ENCODE measurements around the gene TAB2. TPM values are rescaled to one million over a fixed set of nuclear protein-coding genes. Genes with fewer than 3 reads are reported as not detected.

TAB2 gene
- total RNA-seq (100 to 1,000 TPM; 100 to 149 (median 110) TPM), polyA plus RNA-seq (10 to 100 TPM; 33.4 to 44.6 (median 44.4) TPM)

- H3K27me3 ChIP-seq, result no peaks in the 10 kb centered on the region
- intact Hi-C loops (cut with DNase I), result loop anchor here (5.0 kb wide), 5 partner anchors 104 to 286 kb away; no protein-coding TSS in a partner anchor
- H3K4me3 ChIP-seq, result peak within 1 kb of the TSS; percentile 93 to 99 (median 95)
- H3K4me1 ChIP-seq, result peaks cover 0 to 46% (median 32%) of the 10 kb centered on the region in 4 donors
- no peaks in the 10 kb centered on the region for H3K9me3 ChIP-seq
- H3K27ac ChIP-seq, result peak within 1 kb of the TSS; percentile 97 to 99 (median 99)
- no peaks in the 10 kb centered on the region for H3K36me3 ChIP-seq
- WGBS, 2 donors, result 1% methylated on average over 88 to 92 of the region's 92 CpGs
- DNase-seq, result peak; percentile 79
- TF ChIP-seq POLR2AphosphoS5 (IDR thresholded peaks at IDR 0.05) (no peak), POLR2A (IDR thresholded peaks at IDR 0.05) (no peak), CTCF (IDR thresholded peaks at IDR 0.05) (no peak), EP300 (IDR thresholded peaks at IDR 0.05) (no peak)
These were observed at the start of gene TAB2 for GRCh38 chr6:149317644-149318571. TSS of gene TAB2 (plus strand) at chr6:149317712. CDS start at chr6:149369998, 52,286 bp downstream.

- peaks cover 0 to 3% (median 0%) of the 10 kb centered on the region in 4 donors for H3K9me3 ChIP-seq
- no peaks in the 10 kb centered on the region for H3K36me3 ChIP-seq
- 92 to 96% methylated on average over 5 of the region's 5 CpGs for WGBS, 2 donors
- intact Hi-C loops (cut with DNase I), result no loop called here
- no peaks in the 10 kb centered on the region for H3K27me3 ChIP-seq
- no peak overlapping the region for H3K27ac ChIP-seq
- H3K4me1 ChIP-seq, result no peaks in the 10 kb centered on the region
- TF ChIP-seq POLR2AphosphoS5 (IDR thresholded peaks at IDR 0.05) (no peak), EP300 (IDR thresholded peaks at IDR 0.05) (no peak)
- DNase-seq, result no peak
- no peak overlapping the region for H3K4me3 ChIP-seq
These were observed 49.4 kb upstream of the TAB2 start for GRCh38 chr6:149268146-149268545.

- Histone ChIP-seq H3K4me3 (no peak overlapping the region), H3K27me3 (no peaks in the 10 kb centered on the region), H3K36me3 (no peaks in the 10 kb centered on the region), H3K4me1 (no peaks in the 10 kb centered on the region), H3K9me3 (peaks cover 0 to 3% (median 0%) of the 10 kb centered on the region in 4 donors), H3K27ac (no peak overlapping the region)
- TF ChIP-seq EP300 (IDR thresholded peaks at IDR 0.05) (no peak), POLR2A (IDR thresholded peaks at IDR 0.05) (no peak), CTCF (IDR thresholded peaks at IDR 0.05) (no peak), POLR2AphosphoS5 (IDR thresholded peaks at IDR 0.05) (no peak)
- no peak for DNase-seq
- intact Hi-C loops (cut with DNase I), result no loop called here
- 21 to 73% methylated on average over 1 of the region's 1 CpG for WGBS, 2 donors
These were observed 48.7 kb upstream of the TAB2 start for GRCh38 chr6:149268768-149269167.

GRCh38 chr6:149270616-149271015 lies 46.9 kb upstream of the TAB2 start:
- Histone ChIP-seq H3K27me3 (no peaks in the 10 kb centered on the region), H3K36me3 (no peaks in the 10 kb centered on the region), H3K9me3 (peaks cover 0 to 3% (median 0%) of the 10 kb centered on the region in 4 donors), H3K4me1 (no peaks in the 10 kb centered on the region), H3K27ac (no peak overlapping the region), H3K4me3 (no peak overlapping the region)
- WGBS, 2 donors, result 88 to 92% methylated on average over 4 of the region's 4 CpGs
- TF ChIP-seq CTCF (IDR thresholded peaks at IDR 0.05) (no peak), POLR2A (IDR thresholded peaks at IDR 0.05) (no peak), POLR2AphosphoS5 (IDR thresholded peaks at IDR 0.05) (no peak), EP300 (IDR thresholded peaks at IDR 0.05) (no peak)
- intact Hi-C loops (cut with DNase I), result no loop called here
- DNase-seq, result no peak
